Cardiac septum (tissue), 1 donor: ENCODE data around the gene ZMIZ1. TPM values are rescaled to one million over a fixed set of nuclear protein-coding genes. Genes with fewer than 3 reads are reported as not detected.

Experiments
- DNase-seq: peaks from one replicate; pipeline ENCODE4 v3.0.0-alpha.2; 2020; ENCODE audit warnings: low spot score
- intact Hi-C: fragments of 100-400 bp; cut with DNase I; formaldehyde crosslinking; loops from one replicate; pipeline ENCODE4 v1.14.0; 2022
- total RNA-seq: library from RNA; stranded (reverse); fragmentation: NEBNext Ultra II Directional; extraction: Animal tissue kit (Norgen Biotek cat#: 25700); gene quantifications from one replicate; pipeline ENCODE4 v1.2.1, GENCODE V29; 2021
- donor health status: DM: no; HTN: no; CAD: no.

ZMIZ1 gene
- total RNA-seq, 1 donor from 2014 or later = 40.7 TPM

DNA sequence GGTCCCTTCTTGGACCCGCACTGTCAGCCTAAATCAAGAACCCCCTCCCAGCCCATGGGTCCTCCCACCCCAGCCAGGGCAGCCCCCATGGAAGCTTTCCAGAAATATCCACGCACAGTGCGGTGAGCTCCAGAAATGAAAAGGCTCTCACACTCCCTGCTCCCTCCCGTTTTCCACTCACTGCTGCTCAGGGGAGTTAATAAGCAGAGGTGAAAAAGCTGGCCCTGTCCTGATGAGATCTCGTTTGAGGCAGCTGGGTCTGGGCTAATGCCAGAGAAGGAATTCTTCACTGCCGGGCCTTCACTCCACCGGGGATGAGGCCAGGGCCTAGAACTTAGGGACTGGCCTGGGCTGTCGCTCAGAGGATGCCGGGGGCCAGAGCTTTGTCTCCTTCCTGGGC is 102.2 kb downstream of the ZMIZ1 start:
- intact Hi-C loops = no loop called here
- DNase-seq = no peak

DNA sequence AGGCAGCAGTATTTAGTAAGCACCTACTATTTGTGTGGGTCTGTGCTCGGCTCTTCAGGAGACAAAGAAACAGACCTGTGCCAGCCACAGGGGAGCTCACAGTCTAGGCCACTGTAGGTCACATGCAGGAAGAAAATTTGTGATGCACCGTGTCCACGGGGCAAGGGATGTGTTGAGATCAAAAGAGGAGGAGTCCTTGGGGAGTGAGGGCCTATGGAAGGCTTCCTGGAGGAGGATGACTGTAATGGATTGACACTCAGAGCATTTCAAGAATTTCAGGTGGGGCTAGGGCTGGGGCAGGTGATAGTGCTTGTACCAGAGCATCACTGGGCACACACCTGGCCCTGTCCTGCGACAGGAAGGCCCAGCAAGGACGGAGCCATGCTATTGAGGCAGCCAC is 102.7 kb downstream of the ZMIZ1 start:
- intact Hi-C loops = no loop called here
- DNase-seq = no peak

GRCh38 chr10:79172881-79173280 is 104.1 kb downstream of the ZMIZ1 start:
- intact Hi-C loops = no loop called here
- DNase-seq = no peak

DNA sequence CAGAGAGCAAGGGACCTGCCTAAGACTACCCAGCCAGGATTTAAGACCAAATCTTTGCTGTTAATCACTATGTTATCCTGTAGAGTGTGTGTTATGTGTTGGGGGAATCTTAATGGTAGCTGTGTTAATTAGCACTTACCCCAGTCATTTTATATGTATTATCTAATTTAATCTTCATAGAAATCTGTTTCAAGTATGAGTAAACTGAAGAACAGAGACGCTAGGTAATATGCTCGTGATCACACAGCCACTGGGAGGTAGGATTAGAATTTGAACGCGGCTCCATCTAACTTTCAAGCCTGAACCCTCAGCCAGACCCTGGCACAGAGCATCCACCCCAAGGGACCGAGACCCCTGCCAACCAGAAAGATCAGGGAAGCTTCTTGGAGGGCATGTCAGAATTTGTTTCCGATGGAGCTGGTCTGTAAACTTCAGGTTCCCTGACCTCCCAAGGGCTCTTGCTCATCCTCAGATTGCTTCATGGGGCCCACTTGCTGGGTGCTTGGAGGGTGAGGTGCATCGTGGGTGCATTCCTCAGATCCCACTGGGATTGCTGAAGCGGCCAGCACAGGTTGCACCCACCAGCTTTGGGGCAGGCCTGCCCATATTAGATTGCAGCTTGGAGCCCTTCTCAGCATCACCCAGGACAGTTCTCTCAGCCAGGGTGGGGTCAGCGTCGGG is 105.0 kb downstream of the ZMIZ1 start:
- intact Hi-C loops = no loop called here
- DNase-seq = no peak

- no peak for DNase-seq
- intact Hi-C loops = no loop called here
Measured at GRCh38 chr10:79176052-79176501, 107.3 kb downstream of the ZMIZ1 start.

- no peak for DNase-seq
- intact Hi-C loops = no loop called here
Measured at GRCh38 chr10:79176949-79177602, 108.3 kb downstream of the ZMIZ1 start.

- no peak for DNase-seq
- intact Hi-C loops = no loop called here
Measured at GRCh38 chr10:79178070-79178576, 109.4 kb downstream of the ZMIZ1 start.

GRCh38 chr10:79178614-79179163 is 109.9 kb downstream of the ZMIZ1 start:
- DNase-seq = no peak
- intact Hi-C loops = no loop called here

- DNase-seq = no peak
- intact Hi-C loops = no loop called here
Measured at GRCh38 chr10:79179164-79179956, 110.6 kb downstream of the ZMIZ1 start.

GRCh38 chr10:79179957-79180309 is 111.2 kb downstream of the ZMIZ1 start:
- intact Hi-C loops = no loop called here
- DNase-seq = no peak

DNA sequence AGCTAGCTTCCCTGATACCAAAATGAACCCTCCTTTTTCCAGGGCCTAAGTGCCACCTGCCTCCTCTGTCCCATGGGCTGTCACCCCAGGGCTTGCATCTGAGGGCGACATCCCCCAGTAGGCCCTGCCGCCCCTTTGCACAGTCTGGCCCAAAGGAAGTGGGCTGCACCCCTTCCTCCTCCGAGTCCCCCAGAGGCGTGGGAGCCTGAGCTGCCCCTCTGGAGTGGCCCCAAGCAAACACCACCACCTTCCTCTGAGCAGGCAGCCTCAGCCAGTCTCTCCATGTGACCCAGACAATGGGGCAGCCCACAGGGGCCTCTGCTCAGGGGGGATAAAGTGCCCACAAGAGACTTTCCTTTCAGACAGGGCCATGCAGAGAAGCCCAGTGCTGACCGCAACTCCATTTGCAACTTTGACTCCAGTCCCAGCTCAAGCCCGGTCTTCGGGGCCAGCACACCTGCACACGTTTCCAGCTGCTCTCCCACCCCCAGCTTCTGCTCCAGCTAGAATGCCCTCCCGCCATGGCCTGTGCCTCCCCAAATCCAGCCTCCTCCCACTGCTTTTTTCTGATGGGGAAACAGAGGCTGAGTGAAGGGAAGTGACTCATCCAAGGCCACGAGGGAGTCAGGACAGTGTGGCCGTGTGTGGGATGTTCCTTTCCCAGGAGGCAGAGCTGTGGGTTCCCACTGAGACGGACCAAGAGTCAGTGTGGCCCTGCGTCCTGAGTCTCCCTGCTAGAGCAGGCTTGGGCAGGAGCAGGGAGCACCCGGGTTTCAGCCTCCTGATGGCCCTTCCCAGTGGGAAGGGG is 111.9 kb downstream of the ZMIZ1 start:
- no peak for DNase-seq
- intact Hi-C loops = no loop called here

- no peak for DNase-seq
- intact Hi-C loops = no loop called here
Measured at GRCh38 chr10:79181227-79181626, 112.5 kb downstream of the ZMIZ1 start.

- DNase-seq = no peak
- intact Hi-C loops = no loop called here
Measured at GRCh38 chr10:79181698-79182521, 113.1 kb downstream of the ZMIZ1 start.

- intact Hi-C loops = no loop called here
- no peak for DNase-seq
Measured at GRCh38 chr10:79182781-79183467, 114.2 kb downstream of the ZMIZ1 start.

- no peak for DNase-seq
- intact Hi-C loops = no loop called here
Measured at GRCh38 chr10:79183468-79183865, 114.7 kb downstream of the ZMIZ1 start.

- no peak for DNase-seq
- intact Hi-C loops = loop anchor here (2.0 kb wide), 1 partner anchor 25 kb away; no protein-coding TSS in a partner anchor
Measured at GRCh38 chr10:79184145-79184625, 115.4 kb downstream of the ZMIZ1 start.

- intact Hi-C loops = loop anchor here (2.0 kb wide), 1 partner anchor 26 kb away; no protein-coding TSS in a partner anchor
- DNase-seq = no peak
Measured at GRCh38 chr10:79184657-79185056, 115.9 kb downstream of the ZMIZ1 start.
